PC-3 (cell line): ENCODE data around the gene MMP14. TPM values are rescaled to one million over a fixed set of nuclear protein-coding genes. Genes with fewer than 3 reads are reported as not detected.

Experiments
- ATAC-seq: fragments of 200-7000 bp; cut with Tn5 transposase; 2 replicates; pipeline ENCODE4 v1.9.1; 2020; ENCODE audit warnings: mild to moderate bottlenecking, moderate library complexity
- BruUV-seq: library from RNA; stranded (reverse); fragments of 400-500 nt; replicated peaks from 2 replicates; lab custom pipeline; 2021; lab: Mats Ljungman, UMichigan
- CTCF ChIA-PET: fragments of 300-600 bp; sonication (Branson Sonifier 250); formaldehyde crosslinking; loops from one replicate; lab custom pipeline; 2022; ENCODE audit warnings: antibody characterized with exemption; lab: Charles Lee
- POLR2A ChIA-PET: fragments of 300-600 bp; sonication (Branson Sonifier 250); formaldehyde crosslinking; loops from one replicate; lab custom pipeline; 2022; ENCODE audit warnings: antibody characterized with exemption; ENCODE audit not compliant: unreplicated experiment; lab: Charles Lee
- DNase-seq: peaks from one replicate; pipeline ENCODE4 v3.0.0-alpha.2; 2015
- H2AFZ ChIP-seq: fragments of 300-600 bp; sonication (generic); 2 replicates; pipeline ENCODE4 v1.6.0; 2016; ENCODE audit warnings: antibody characterized with exemption, low read length
- H3F3A ChIP-seq: fragments of 300-600 bp; sonication (generic); one replicate; pipeline ENCODE4 v1.6.0; 2017; ENCODE audit warnings: antibody characterized with exemption, low read length, control low read depth, mild to moderate bottlenecking; ENCODE audit not compliant: unreplicated experiment
- H3K27ac ChIP-seq: fragments of 300-600 bp; sonication (generic); 2 replicates; pipeline ENCODE4 v1.5.1; 2016; ENCODE audit warnings: mild to moderate bottlenecking, low read length
- H3K27me3 ChIP-seq: fragments of 300-600 bp; sonication (generic); 2 replicates; pipeline ENCODE4 v1.6.1; 2016; ENCODE audit warnings: low read length, mixed read lengths
- H3K36me3 ChIP-seq: fragments of 300-600 bp; sonication (generic); 2 replicates; pipeline ENCODE4 v1.6.1; 2016; ENCODE audit warnings: low read depth, mixed run types, low read length, mixed read lengths
- H3K4me1 ChIP-seq: fragments of 300-600 bp; sonication (generic); 2 replicates; pipeline ENCODE4 v1.5.1; 2016; ENCODE audit warnings: low read length; ENCODE audit not compliant: insufficient read depth
- H3K4me2 ChIP-seq: fragments of 300-600 bp; sonication (generic); 2 replicates; pipeline ENCODE4 v1.6.0; 2016; ENCODE audit warnings: low read length
- H3K4me3 ChIP-seq: fragments of 300-600 bp; sonication (generic); 2 replicates; pipeline ENCODE4 v1.5.1; 2016; ENCODE audit warnings: mild to moderate bottlenecking, low read length, mixed read lengths
- H3K79me2 ChIP-seq: fragments of 300-600 bp; sonication (generic); 2 replicates; pipeline ENCODE4 v1.6.1; 2017; ENCODE audit warnings: low read length, mixed read lengths
- H3K9ac ChIP-seq: fragments of 300-600 bp; sonication (generic); 2 replicates; pipeline ENCODE4 v1.6.0; 2016; ENCODE audit warnings: mild to moderate bottlenecking, low read length
- H3K9me2 ChIP-seq: fragments of 300-600 bp; sonication (generic); replicated peaks from 2 replicates; pipeline ENCODE4 v1.6.1; 2016; ENCODE audit warnings: mixed run types, low read length, mixed read lengths
- H3K9me3 ChIP-seq: fragments of 300-600 bp; sonication (generic); 2 replicates; pipeline ENCODE4 v1.6.1; 2016; ENCODE audit warnings: low read length, mixed read lengths
- H4K20me1 ChIP-seq: fragments of 300-600 bp; sonication (generic); 2 replicates; pipeline ENCODE4 v1.6.1; 2016; ENCODE audit warnings: low read length, mixed read lengths
- EZH2 ChIP-seq: fragments of 300-600 bp; sonication (generic); IDR thresholded peaks from one replicate; pipeline ENCODE4 v1.6.1; 2017; ENCODE audit warnings: antibody characterized with exemption, mild to moderate bottlenecking, low read length; ENCODE audit not compliant: unreplicated experiment
- EZH2phosphoT487 ChIP-seq: fragments of 300-600 bp; sonication (generic); IDR thresholded peaks from 2 replicates; pipeline ENCODE4 v1.6.1; 2018; ENCODE audit warnings: mild to moderate bottlenecking, antibody characterized with exemption, low read length, borderline replicate concordance
- intact Hi-C: fragments of 100-400 bp; cut with micrococcal nuclease; formaldehyde crosslinking; loops from 2 replicates; pipeline ENCODE4 v1.9.0; 2023
- total RNA-seq: library from RNA; depleted of rRNA; stranded (reverse); fragments of >200 nt; gene quantifications from 2 replicates; pipeline ENCODE4 v1.2.3, GENCODE V29; 2014
- TF ChIP-seq, protein P1 (sequence below): fragments of 300-600 bp; sonication (generic); conservative IDR thresholded peaks from 2 replicates; pipeline ENCODE4 v1.5.1; 2017; ENCODE audit warnings: antibody characterized with exemption, low read depth, mild to moderate bottlenecking, low read length

Gene MMP14
- total RNA-seq, 1 experiment from 2014 or later: 80.4 TPM

DNA sequence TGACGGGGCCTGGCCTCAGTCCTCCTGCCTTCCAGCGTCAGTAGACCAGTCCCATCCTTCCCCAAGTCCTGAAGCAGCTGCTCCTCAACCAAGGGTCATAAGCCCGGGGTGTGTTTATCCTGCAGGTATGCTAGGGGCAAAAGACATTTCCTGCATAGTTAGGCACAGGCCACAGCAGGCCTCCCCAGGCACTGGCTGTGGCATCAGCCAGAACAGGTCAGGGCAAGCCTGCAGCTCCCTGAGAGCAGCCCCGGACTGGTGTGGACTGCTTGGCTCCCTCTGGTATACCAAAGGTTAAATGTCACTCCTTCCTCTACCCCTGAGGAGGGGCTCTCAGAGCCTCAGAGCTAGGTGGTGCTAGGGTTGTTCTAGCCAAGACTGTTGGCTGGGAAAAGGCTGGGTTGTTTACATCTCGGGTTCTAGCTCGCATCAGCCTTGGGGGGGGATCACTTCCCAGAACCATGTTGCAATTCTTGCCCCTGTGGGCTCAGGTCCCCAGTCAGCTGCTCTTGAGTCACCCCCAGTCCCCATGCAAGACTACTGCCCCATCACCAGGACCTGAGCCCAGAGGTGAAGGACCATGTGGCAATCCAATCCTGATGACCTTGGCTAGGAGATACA lies 2.9 kb downstream of the MMP14 start:
- Histone ChIP-seq H2AFZ (no peak overlapping the region), H3K9me2 (no peaks in the 10 kb centered on the region), H3K9ac (no peak overlapping the region), H3K36me3 (peaks cover 19% of the 10 kb centered on the region; the same call in 1 of the 2 replicates), H3K4me2 (peak overlapping the region; percentile 90), H3K27me3 (no peaks in the 10 kb centered on the region), H3K9me3 (no peaks in the 10 kb centered on the region), H3K4me1 (peaks cover 22% of the 10 kb centered on the region; the same call in 1 of the 2 replicates), H4K20me1 (no peaks in the 10 kb centered on the region), H3K4me3 (no peak overlapping the region), H3K79me2 (peaks cover 43% of the 10 kb centered on the region), H3K27ac (no peak overlapping the region), H3F3A (peaks cover 6% of the 10 kb centered on the region)
- ChIA-PET POLR2A (no interaction called here), CTCF (no interaction called here)
- intact Hi-C loops: no loop called here
- TF ChIP-seq EZH2 (no peak), EZH2phosphoT487 (no peak)
- TF ChIP-seq, protein P1, sequence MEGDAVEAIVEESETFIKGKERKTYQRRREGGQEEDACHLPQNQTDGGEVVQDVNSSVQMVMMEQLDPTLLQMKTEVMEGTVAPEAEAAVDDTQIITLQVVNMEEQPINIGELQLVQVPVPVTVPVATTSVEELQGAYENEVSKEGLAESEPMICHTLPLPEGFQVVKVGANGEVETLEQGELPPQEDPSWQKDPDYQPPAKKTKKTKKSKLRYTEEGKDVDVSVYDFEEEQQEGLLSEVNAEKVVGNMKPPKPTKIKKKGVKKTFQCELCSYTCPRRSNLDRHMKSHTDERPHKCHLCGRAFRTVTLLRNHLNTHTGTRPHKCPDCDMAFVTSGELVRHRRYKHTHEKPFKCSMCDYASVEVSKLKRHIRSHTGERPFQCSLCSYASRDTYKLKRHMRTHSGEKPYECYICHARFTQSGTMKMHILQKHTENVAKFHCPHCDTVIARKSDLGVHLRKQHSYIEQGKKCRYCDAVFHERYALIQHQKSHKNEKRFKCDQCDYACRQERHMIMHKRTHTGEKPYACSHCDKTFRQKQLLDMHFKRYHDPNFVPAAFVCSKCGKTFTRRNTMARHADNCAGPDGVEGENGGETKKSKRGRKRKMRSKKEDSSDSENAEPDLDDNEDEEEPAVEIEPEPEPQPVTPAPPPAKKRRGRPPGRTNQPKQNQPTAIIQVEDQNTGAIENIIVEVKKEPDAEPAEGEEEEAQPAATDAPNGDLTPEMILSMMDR: no peak
- ATAC-seq: no peak
- no peak for DNase-seq
- BruUV-seq: no TSS peak

- Histone ChIP-seq H3K36me3 (peaks cover 24% of the 10 kb centered on the region), H4K20me1 (no peaks in the 10 kb centered on the region), H3K4me2 (no peak overlapping the region), H3K9me3 (no peaks in the 10 kb centered on the region), H3K9me2 (no peaks in the 10 kb centered on the region), H3K4me1 (peaks cover 17% of the 10 kb centered on the region; the same call in 1 of the 2 replicates), H3K27me3 (no peaks in the 10 kb centered on the region), H2AFZ (no peak overlapping the region), H3K27ac (no peak overlapping the region), H3K79me2 (peaks cover 40% of the 10 kb centered on the region), H3F3A (no peaks in the 10 kb centered on the region), H3K4me3 (no peak overlapping the region), H3K9ac (no peak overlapping the region)
- no peak for TF ChIP-seq EZH2phosphoT487
- TF ChIP-seq EZH2: no peak
- TF ChIP-seq, protein P1: no peak
- intact Hi-C loops: no loop called here
- ATAC-seq (no peak), DNase-seq (no peak)
- ChIA-PET POLR2A (no interaction called here), CTCF (no interaction called here)
- BruUV-seq: no TSS peak
These were observed 4.9 kb downstream of the MMP14 start for GRCh38 chr14:22841311-22841710.

DNA sequence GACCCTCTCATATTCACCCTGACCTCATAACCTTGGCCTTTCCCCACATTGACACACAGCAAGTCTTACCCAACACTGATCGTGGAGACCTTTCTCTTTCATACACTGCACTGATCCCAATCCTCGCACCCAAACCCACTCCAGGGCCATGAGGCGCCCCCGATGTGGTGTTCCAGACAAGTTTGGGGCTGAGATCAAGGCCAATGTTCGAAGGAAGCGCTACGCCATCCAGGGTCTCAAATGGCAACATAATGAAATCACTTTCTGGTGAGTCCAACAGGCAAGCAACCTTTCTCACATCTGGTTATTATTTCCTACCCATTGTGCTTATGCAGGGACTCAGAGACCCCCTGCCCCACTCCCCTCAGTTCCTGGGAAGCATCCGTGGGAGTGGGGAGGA lies 5.4 kb downstream of the MMP14 start:
- CTCF ChIA-PET: no interaction called here
- Histone ChIP-seq H3K9me2 (no peaks in the 10 kb centered on the region), H3K27me3 (no peaks in the 10 kb centered on the region), H4K20me1 (no peaks in the 10 kb centered on the region), H2AFZ (no peak overlapping the region), H3K4me3 (no peak overlapping the region), H3K9me3 (no peaks in the 10 kb centered on the region), H3F3A (no peaks in the 10 kb centered on the region), H3K36me3 (peaks cover 24% of the 10 kb centered on the region), H3K9ac (no peak overlapping the region), H3K4me2 (no peak overlapping the region), H3K27ac (no peak overlapping the region), H3K79me2 (peaks cover 35% of the 10 kb centered on the region), H3K4me1 (peaks cover 17% of the 10 kb centered on the region; the same call in 1 of the 2 replicates)
- intact Hi-C loops: no loop called here
- TF ChIP-seq, protein P1: no peak
- TF ChIP-seq EZH2: no peak
- TF ChIP-seq EZH2phosphoT487: no peak
- DNase-seq (no peak), ATAC-seq (no peak)
- POLR2A ChIA-PET: no interaction called here
- no TSS peak for BruUV-seq
